Suppressor macrophage treated with lipopolysaccharide for 4 hours (primary cell): Measurements from ENCODE around the gene CRY2.
"Not testable (repeated sequence)": the region's sequence is repeated elsewhere in the genome, so short reads cannot be mapped to it uniquely, and the experiment has no call there.

Experiments used
- DNase-seq: peaks from one replicate; pipeline ENCODE4 v3.0.0-alpha.2; 2020

Gene CRY2

GRCh38 chr11:45846974-45847910 is at the start of gene CRY2:
Gene CRY2, plus strand, starts transcription at chr11:45847475. Its CDS starts 16 bp downstream, at chr11:45847491.
- DNase-seq = peak; percentile 100

DNA sequence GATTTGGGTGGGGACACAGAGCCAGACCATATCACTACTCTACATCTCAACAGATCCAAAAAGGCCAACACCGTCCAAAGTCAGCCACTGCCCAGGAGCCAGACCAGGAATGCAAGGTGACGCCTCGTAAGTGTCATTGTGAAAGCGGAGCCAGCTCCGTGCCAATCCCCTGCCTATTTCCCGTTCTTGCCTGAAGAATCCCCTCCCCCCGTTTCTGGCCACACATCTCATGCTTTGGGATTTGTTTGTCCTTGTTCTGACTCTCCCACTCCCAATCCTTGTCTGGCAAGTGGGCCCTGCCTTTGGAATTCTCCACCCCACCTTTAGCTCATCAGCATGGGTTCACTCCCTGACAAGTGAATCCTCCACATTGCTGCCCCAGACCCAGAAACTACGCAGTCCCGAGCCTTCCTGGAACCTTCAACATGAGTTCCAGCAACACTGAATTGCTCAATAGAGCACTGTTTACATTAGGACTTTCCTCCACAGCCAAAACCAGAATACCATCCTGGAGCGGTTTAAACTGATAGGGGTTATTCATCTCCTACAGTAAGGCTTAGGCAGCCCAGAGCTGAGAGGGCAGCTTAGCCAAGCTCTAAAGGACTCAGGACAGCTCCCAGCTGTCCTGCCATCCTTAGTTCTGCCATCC is 48.4 kb upstream of the CRY2 start:
- no peak for DNase-seq

GRCh38 chr11:45799562-45799961 is 47.7 kb upstream of the CRY2 start:
- DNase-seq = no peak

DNA sequence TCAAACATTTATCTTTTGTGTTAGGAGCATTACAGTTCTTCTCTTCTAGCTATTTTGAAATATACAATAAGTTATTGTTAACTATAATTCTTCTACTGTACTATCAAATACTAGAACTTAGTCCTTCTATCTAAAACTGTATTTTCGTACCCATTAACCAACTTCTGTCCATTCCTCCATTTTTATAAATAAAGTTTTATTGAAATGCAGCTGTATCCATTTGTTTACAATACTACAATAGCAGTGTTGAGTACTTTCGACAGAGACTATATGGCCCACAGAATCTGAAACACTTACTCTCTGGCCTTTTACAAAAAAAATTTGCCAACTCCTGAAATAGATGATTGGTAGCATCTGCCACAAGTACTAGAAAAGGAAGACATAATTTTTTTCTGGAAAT is 47.0 kb upstream of the CRY2 start:
- DNase-seq = no peak

DNA sequence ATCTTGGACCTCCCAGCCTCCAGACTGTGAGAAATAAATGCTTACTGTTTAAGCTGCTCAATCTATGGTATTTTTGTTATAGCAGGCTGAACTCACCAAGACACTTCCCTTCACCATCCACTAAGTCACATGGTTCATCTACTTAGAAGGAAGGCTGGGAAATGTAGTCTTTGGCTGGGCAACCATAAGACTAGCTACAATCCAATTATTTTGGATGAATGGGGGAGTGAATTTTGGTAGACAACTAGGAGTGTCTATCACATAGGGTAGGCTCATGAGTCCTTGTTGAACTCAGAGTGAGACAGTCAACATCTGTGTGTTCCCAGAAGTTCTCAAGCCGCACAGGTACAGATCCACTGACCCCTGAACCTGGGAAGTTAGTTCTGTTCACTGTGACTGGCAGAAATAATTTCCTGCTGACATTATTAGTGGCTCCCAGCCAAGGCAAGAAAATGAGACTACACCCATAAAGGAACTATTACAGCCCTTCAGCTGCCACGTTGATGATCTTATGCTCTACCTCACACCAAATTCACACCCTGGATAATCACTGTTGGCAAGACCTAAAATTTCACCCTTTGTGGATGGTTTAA is 45.5 kb upstream of the CRY2 start:
- DNase-seq = peak; percentile 18

- DNase-seq = no peak
Observed at GRCh38 chr11:45802531-45803317, 44.6 kb upstream of the CRY2 start.

DNA sequence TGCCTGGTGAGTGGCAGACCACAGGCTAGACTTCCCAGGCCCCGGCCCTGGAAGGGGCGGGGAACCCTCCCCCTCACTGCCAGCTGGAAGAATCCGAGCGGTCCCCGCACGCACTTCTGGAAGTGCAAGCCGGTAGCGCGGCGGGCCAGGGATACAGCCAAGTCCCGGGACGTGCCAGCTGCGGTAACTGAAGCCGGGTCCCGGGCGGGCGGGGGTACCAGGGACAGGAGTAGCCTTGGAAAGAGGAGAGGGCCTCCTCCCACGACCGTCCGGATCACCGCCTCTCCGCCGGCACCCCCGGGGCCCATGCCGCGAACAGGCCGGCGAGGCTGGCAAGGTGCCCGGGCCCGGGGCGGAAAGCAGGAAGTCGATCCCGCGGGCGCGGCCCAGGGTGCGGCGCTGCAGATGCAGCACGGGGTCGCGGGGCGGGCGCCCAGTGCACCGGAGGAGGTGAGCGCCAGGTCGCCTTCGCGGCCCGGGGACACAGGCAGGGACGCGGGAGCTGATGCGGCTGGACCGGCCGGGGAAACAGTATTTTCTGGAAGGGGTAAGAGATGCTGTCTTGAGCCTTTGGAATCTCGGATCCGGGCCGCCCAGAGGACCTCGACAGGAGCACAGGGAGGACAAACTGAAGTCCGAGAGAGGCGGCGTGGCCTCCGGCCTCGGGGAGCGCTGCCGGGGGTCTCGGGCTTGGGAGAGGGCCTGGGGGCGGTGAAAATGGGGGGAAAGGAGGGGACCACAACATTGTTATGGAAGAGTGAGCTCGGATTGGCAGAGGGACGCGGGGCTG is 43.1 kb upstream of the CRY2 start:
- DNase-seq = peak; percentile 77

GRCh38 chr11:45804761-45805304 is 42.4 kb upstream of the CRY2 start, which contains the start of gene SLC35C1:
Gene SLC35C1, plus strand, starts transcription at chr11:45805149. Its CDS starts 653 bp downstream, at chr11:45805802.
- peak; percentile 97 for DNase-seq

DNA sequence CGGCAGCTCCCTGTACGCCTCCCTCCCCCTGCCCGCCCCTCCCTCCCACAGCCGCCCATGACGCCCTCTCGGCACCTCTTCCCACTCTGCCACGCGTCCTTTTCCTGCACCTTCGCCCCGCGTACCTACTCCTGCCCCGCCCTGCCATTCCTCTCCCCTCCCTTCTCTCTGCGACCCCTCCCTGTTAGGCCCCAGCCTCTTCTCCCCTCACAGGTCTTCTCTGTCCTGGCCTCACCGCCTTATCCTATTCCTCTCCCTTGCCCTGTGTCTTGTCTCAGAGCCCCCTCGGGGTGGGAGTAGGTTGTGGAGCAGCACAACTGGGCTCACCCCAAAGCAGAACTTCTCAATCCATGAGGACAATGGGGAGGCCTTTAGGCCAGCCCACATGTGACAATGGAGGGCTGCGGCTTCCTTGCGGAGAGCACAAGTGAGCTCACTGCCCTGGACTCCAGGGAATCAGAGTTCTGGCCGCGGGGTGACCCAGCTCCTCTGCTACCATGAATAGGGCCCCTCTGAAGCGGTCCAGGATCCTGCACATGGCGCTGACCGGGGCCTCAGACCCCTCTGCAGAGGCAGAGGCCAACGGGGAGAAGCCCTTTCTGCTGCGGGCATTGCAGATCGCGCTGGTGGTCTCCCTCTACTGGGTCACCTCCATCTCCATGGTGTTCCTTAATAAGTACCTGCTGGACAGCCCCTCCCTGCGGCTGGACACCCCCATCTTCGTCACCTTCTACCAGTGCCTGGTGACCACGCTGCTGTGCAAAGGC is 41.8 kb upstream of the CRY2 start:
- DNase-seq = peak; percentile 44

DNA sequence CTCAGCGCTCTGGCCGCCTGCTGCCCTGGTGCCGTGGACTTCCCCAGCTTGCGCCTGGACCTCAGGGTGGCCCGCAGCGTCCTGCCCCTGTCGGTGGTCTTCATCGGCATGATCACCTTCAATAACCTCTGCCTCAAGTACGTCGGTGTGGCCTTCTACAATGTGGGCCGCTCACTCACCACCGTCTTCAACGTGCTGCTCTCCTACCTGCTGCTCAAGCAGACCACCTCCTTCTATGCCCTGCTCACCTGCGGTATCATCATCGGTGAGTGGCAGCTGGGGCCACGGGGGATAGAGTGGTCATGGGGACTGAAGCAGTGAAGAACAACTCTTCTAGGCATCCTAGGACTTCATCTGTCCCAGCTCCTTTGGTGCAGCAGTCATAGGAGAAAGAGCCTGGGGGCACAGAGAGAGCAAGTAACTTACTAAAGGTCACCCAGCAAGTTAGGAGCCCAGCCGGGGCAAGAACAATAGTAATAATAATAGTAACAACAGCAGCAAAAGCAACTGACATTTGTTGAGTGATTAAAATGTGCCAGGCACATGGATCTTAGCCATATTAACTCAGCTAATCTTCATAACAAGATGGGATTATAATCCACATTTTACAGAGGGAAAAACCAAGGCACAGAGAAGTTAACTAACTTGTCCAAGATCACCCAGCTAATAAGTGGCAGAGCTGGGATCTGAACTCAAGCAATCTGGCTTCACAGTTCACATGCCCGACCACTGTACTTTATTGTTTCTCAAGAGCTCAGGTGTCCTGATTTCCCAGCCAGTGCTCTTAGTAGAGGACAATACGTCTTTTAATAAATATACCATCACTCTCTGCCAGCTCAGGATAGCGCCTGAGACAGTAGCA is 41.0 kb upstream of the CRY2 start:
- DNase-seq = no peak

GRCh38 chr11:45806937-45807791 is 40.1 kb upstream of the CRY2 start:
- no peak for DNase-seq

GRCh38 chr11:45807792-45808238 is 39.5 kb upstream of the CRY2 start:
- no peak for DNase-seq

DNA sequence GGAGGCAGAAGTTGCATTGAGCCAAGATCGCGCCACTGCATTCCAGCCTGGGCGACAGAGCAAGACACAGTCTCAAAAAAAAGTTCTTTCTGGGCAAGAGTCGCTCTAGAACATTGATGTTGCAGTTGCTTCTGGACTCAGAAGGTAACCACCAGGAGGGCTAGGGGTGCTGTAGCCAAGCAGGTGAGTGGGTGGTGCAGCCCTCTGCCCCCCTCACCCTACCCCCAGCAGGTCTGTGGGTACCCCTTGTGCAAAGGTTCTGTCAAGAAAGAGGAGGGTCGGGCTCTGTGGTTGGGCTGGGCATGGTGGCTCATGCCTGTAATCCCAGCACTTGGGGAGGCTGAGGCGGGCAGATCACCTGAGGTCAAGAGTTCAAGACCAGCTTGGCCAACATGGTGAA is 38.8 kb upstream of the CRY2 start:
- not testable (repeated sequence) for DNase-seq

- no peak for DNase-seq
Observed at GRCh38 chr11:45809456-45810395, 37.5 kb upstream of the CRY2 start.

GRCh38 chr11:45810431-45811108 is 36.7 kb upstream of the CRY2 start:
- DNase-seq = no peak

- DNase-seq = no peak
Observed at GRCh38 chr11:45811109-45811435, 36.2 kb upstream of the CRY2 start.
